GM23338 (cell line): ENCODE results near the gene WFDC6. TPM values are rescaled to one million over a fixed set of nuclear protein-coding genes. Genes with fewer than 3 reads are reported as not detected.
A peak's percentile ranks its signal among the peaks of the same experiment; 100 is the strongest.

Experiments used
- ATAC-seq: fragments of 200-7000 bp; cut with Tn5 transposase; 3 replicates; pipeline ENCODE4 v1.9.1; 2020
- DNase-seq: peaks from one replicate; pipeline ENCODE4 v3.0.0-alpha.2; 2015; ENCODE audit warnings: low spot score
- H2AFZ ChIP-seq: fragments of 200-600 bp; sonication (generic); 2 replicates; pipeline ENCODE4 v1.8.0; 2016; ENCODE audit warnings: antibody characterized with exemption, mild to moderate bottlenecking, moderate library complexity
- H3F3A ChIP-seq: fragments of 200-600 bp; sonication (generic); replicated peaks from 2 replicates; pipeline ENCODE4 v1.8.0; 2017; ENCODE audit warnings: antibody characterized with exemption, mixed run types, low read depth
- H3K27ac ChIP-seq: fragments of 200-600 bp; sonication (generic); 2 replicates; pipeline ENCODE4 v1.6.1; 2016; ENCODE audit warnings: low read depth
- H3K27me3 ChIP-seq: fragments of 200-600 bp; sonication (generic); 2 replicates; pipeline ENCODE4 v1.8.0; 2016; ENCODE audit warnings: mild to moderate bottlenecking, mixed run types, moderate library complexity; ENCODE audit not compliant: insufficient read depth
- H3K36me3 ChIP-seq: fragments of 200-600 bp; sonication (generic); 2 replicates; pipeline ENCODE4 v1.8.0; 2016; ENCODE audit warnings: mild to moderate bottlenecking; ENCODE audit not compliant: insufficient read depth
- H3K4me1 ChIP-seq: fragments of 200-600 bp; sonication (generic); 2 replicates; pipeline ENCODE4 v1.8.0; 2016; ENCODE audit warnings: mild to moderate bottlenecking, moderate library complexity; ENCODE audit not compliant: insufficient read depth
- H3K4me2 ChIP-seq: fragments of 200-600 bp; sonication (generic); 2 replicates; pipeline ENCODE4 v1.7.1; 2017; ENCODE audit warnings: mixed run types
- H3K4me3 ChIP-seq: fragments of 200-600 bp; sonication (generic); 2 replicates; pipeline ENCODE4 v1.6.1; 2016; ENCODE audit warnings: mixed run types
- H3K79me2 ChIP-seq: fragments of 200-600 bp; sonication (generic); replicated peaks from 2 replicates; pipeline ENCODE4 v1.8.0; 2017; ENCODE audit warnings: mild to moderate bottlenecking; ENCODE audit not compliant: insufficient read depth
- H3K9me2 ChIP-seq: fragments of 200-600 bp; sonication (generic); 2 replicates; pipeline ENCODE4 v1.8.0; 2017; ENCODE audit not compliant: insufficient read depth
- H4K20me1 ChIP-seq: fragments of 200-600 bp; sonication (generic); replicated peaks from 2 replicates; pipeline ENCODE4 v1.8.0; 2017; ENCODE audit warnings: mild to moderate bottlenecking; ENCODE audit not compliant: insufficient read depth
- H3K27ac Mint-ChIP-seq: 2 replicates; pipeline ENCODE4 v1.8.0; 2020; ENCODE audit warnings: inconsistent platforms, mild to moderate bottlenecking, moderate library complexity, mixed read lengths
- H3K27me3 Mint-ChIP-seq: 3 replicates; pipeline ENCODE4 v1.8.0; 2022; ENCODE audit warnings: low read depth, mild to moderate bottlenecking, moderate library complexity, mixed read lengths, inconsistent platforms; ENCODE audit not compliant: insufficient read depth, poor library complexity
- H3K36me3 Mint-ChIP-seq: 3 replicates; pipeline ENCODE4 v1.8.0; 2021; ENCODE audit warnings: low read depth, mild to moderate bottlenecking, inconsistent platforms, moderate library complexity, mixed read lengths
- H3K4me1 Mint-ChIP-seq: 3 replicates; pipeline ENCODE4 v1.8.0; 2020; ENCODE audit warnings: mild to moderate bottlenecking, inconsistent platforms, mixed read lengths
- H3K4me3 Mint-ChIP-seq: 3 replicates; pipeline ENCODE4 v1.8.0; 2021; ENCODE audit warnings: moderate library complexity, mild to moderate bottlenecking, inconsistent platforms, mixed read lengths
- H3K9me3 Mint-ChIP-seq: 3 replicates; pipeline ENCODE4 v1.8.0; 2020; ENCODE audit warnings: moderate library complexity, mild to moderate bottlenecking, inconsistent platforms, mixed read lengths
- CREB1 ChIP-seq: fragments of 250-450 bp; sonication (Bioruptor Pico); IDR thresholded peaks from 2 replicates; pipeline ENCODE4 v1.5.0; 2020; ENCODE audit warnings: low read depth, mild to moderate bottlenecking, moderate library complexity
- EZH2 ChIP-seq: fragments of 200-600 bp; sonication (generic); IDR thresholded peaks from one replicate; pipeline ENCODE4 v1.8.0; 2017; ENCODE audit warnings: antibody characterized with exemption, mild to moderate bottlenecking, low read depth; ENCODE audit not compliant: unreplicated experiment
- EZH2phosphoT487 ChIP-seq: fragments of 200-600 bp; sonication (generic); IDR thresholded peaks from one replicate; pipeline ENCODE4 v1.8.1; 2018; ENCODE audit warnings: antibody characterized with exemption; ENCODE audit not compliant: unreplicated experiment
- JUNB ChIP-seq: IDR thresholded peaks from one replicate; pipeline ENCODE4 v1.6.1; 2016; ENCODE audit warnings: antibody characterized with exemption; ENCODE audit not compliant: unreplicated experiment
- NANOG ChIP-seq: IDR thresholded peaks from 2 replicates; pipeline ENCODE4 v1.6.1; 2016; ENCODE audit warnings: antibody characterized with exemption, borderline replicate concordance
- POLR2AphosphoS5 ChIP-seq: IDR thresholded peaks from 2 replicates; pipeline ENCODE4 v1.6.1; 2016; ENCODE audit warnings: antibody characterized with exemption, low read depth
- STAT1 ChIP-seq: IDR thresholded peaks from one replicate; pipeline ENCODE4 v1.6.1; 2016; ENCODE audit warnings: antibody characterized with exemption; ENCODE audit not compliant: unreplicated experiment
- ZNF114 ChIP-seq: fragments of 250-450 bp; sonication (Bioruptor Pico); IDR thresholded peaks from 2 replicates; pipeline ENCODE4 v1.5.0; 2020; ENCODE audit warnings: mild to moderate bottlenecking, moderate library complexity
- ZNF331 ChIP-seq: fragments of 250-450 bp; sonication (Bioruptor Pico); IDR thresholded peaks from 2 replicates; pipeline ENCODE4 v1.5.0; 2020; ENCODE audit warnings: low read depth, mild to moderate bottlenecking, moderate library complexity
- polyA plus RNA-seq: library from polyadenylated mRNA; unstranded; fragments of >200 nt; fragmentation: Nextera tagmentation; extraction: Ambion mirVana; gene quantifications from 2 replicates; pipeline ENCODE4 v1.2.1, GENCODE V29; 2016
- total RNA-seq: library from RNA; depleted of rRNA; stranded (reverse); fragments of >200 nt; shearing (Covaris generic); gene quantifications from 2 replicates; pipeline ENCODE4 v1.2.3, GENCODE V29; 2014
- TF ChIP-seq, protein P1 (sequence below): IDR thresholded peaks from one replicate; pipeline ENCODE4 v1.6.1; 2018; ENCODE audit warnings: antibody characterized with exemption; ENCODE audit not compliant: unreplicated experiment
- TF ChIP-seq, protein P2 (sequence below), 2 experiments: fragments of 200-600 bp in 1 of 2; sonication (generic) in 1 of 2; conservative IDR thresholded peaks; 2 replicates each; pipeline versions ENCODE4 v1.5.1 to v1.6.1; 2016 to 2017; ENCODE audit warnings: antibody characterized with exemption in 2 of 2, low read depth in 2 of 2, mild to moderate bottlenecking in 2 of 2, moderate library complexity in 1 of 2
- TF ChIP-seq, protein P3 (sequence below): IDR thresholded peaks from 2 replicates; pipeline ENCODE4 v1.6.1; 2016; ENCODE audit warnings: antibody characterized with exemption

WFDC6 gene
- total and polyA plus RNA-seq, 2 experiments from 2014 or later: not detected

DNA sequence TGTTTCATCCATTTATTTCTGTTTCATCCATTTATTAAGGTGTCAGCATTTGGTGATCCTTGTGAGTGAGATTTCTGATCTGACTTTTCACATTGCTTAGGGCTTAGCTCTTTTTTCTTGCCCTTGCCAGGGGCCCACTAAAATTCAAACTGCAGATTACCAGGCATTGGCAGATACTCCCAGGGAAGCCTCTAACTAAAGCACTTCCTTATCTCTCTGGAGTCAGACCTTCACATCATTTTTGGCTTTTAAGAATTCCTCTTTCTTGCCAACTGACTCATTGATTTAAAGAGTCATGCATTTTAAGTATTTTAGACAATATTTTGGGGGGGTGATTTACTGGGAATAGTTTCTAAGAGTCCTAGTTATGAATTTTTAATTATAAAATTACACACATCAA lies 42.4 kb upstream of the WFDC6 start (continued):
- TF ChIP-seq, protein P1, sequence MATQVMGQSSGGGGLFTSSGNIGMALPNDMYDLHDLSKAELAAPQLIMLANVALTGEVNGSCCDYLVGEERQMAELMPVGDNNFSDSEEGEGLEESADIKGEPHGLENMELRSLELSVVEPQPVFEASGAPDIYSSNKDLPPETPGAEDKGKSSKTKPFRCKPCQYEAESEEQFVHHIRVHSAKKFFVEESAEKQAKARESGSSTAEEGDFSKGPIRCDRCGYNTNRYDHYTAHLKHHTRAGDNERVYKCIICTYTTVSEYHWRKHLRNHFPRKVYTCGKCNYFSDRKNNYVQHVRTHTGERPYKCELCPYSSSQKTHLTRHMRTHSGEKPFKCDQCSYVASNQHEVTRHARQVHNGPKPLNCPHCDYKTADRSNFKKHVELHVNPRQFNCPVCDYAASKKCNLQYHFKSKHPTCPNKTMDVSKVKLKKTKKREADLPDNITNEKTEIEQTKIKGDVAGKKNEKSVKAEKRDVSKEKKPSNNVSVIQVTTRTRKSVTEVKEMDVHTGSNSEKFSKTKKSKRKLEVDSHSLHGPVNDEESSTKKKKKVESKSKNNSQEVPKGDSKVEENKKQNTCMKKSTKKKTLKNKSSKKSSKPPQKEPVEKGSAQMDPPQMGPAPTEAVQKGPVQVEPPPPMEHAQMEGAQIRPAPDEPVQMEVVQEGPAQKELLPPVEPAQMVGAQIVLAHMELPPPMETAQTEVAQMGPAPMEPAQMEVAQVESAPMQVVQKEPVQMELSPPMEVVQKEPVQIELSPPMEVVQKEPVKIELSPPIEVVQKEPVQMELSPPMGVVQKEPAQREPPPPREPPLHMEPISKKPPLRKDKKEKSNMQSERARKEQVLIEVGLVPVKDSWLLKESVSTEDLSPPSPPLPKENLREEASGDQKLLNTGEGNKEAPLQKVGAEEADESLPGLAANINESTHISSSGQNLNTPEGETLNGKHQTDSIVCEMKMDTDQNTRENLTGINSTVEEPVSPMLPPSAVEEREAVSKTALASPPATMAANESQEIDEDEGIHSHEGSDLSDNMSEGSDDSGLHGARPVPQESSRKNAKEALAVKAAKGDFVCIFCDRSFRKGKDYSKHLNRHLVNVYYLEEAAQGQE: no peak
- TF ChIP-seq POLR2AphosphoS5: no peak
- TF ChIP-seq CREB1 (CRISPR knock-in tag): no peak
- TF ChIP-seq ZNF331 (CRISPR knock-in tag): no peak
- TF ChIP-seq EZH2: no peak
- no peak for TF ChIP-seq ZNF114 (CRISPR knock-in tag)
- TF ChIP-seq, protein P2, sequence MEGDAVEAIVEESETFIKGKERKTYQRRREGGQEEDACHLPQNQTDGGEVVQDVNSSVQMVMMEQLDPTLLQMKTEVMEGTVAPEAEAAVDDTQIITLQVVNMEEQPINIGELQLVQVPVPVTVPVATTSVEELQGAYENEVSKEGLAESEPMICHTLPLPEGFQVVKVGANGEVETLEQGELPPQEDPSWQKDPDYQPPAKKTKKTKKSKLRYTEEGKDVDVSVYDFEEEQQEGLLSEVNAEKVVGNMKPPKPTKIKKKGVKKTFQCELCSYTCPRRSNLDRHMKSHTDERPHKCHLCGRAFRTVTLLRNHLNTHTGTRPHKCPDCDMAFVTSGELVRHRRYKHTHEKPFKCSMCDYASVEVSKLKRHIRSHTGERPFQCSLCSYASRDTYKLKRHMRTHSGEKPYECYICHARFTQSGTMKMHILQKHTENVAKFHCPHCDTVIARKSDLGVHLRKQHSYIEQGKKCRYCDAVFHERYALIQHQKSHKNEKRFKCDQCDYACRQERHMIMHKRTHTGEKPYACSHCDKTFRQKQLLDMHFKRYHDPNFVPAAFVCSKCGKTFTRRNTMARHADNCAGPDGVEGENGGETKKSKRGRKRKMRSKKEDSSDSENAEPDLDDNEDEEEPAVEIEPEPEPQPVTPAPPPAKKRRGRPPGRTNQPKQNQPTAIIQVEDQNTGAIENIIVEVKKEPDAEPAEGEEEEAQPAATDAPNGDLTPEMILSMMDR (conservative IDR thresholded peaks at IDR 0.05; ENCODE audit: low read depth in 2 of 2): no peak
- no peak for TF ChIP-seq STAT1
- TF ChIP-seq, protein P3, sequence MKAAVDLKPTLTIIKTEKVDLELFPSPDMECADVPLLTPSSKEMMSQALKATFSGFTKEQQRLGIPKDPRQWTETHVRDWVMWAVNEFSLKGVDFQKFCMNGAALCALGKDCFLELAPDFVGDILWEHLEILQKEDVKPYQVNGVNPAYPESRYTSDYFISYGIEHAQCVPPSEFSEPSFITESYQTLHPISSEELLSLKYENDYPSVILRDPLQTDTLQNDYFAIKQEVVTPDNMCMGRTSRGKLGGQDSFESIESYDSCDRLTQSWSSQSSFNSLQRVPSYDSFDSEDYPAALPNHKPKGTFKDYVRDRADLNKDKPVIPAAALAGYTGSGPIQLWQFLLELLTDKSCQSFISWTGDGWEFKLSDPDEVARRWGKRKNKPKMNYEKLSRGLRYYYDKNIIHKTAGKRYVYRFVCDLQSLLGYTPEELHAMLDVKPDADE: no peak
- no peak for TF ChIP-seq JUNB
- no peak for TF ChIP-seq NANOG

DNA sequence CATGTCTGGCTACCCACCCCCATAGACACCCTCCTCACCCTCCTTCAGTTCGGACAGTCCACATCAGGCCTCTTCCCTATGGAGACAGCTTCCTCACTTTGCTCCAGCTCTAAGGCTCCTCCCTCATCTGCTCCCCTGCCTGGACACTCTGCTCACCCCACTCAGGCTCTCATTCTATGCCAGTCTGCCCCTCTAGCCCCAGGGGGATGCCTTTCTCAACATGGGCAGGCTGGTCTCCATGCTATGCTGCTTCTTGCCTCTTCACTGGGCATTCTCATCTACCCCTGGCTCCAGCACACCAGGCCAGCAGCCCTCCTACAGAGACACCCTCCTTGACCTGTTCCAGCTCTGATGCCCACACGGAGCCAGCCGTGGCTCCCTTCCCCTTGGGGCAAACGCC lies 39.9 kb upstream of the WFDC6 start, which contains the start of gene WFDC8:
WFDC8 (minus strand) TSS at position 101 of the 400 bp plus-strand sequence; CDS start at position 64, 37 bp downstream.
- ATAC-seq: no peak
- peak within 1 kb of the TSS; percentile 60 for H3K27ac Mint-ChIP-seq
- H3K27ac ChIP-seq: peak within 1 kb of the TSS; percentile 73

More for the DNA sequence above, 39.9 kb upstream of the WFDC6 start, which contains the start of gene WFDC8:
- Histone ChIP-seq H4K20me1 (no peaks in the 10 kb centered on the region), H3K27me3 (no peaks in the 10 kb centered on the region), H3K9me2 (no peaks in the 10 kb centered on the region), H2AFZ (peak within 1 kb of the TSS; percentile 45; the same call in 1 of the 2 replicates), H3K79me2 (no peaks in the 10 kb centered on the region), H3K4me2 (no peak within 1 kb of the TSS), H3K4me3 (no peak within 1 kb of the TSS), H3K4me1 (peaks cover 42% of the 10 kb centered on the region), H3K36me3 (no peaks in the 10 kb centered on the region), H3F3A (no peaks in the 10 kb centered on the region)
- Mint-ChIP-seq H3K4me3 (no peak within 1 kb of the TSS), H3K36me3 (no peaks in the 10 kb centered on the region), H3K9me3 (no peaks in the 10 kb centered on the region), H3K4me1 (peaks cover 38% of the 10 kb centered on the region), H3K27me3 (no peaks in the 10 kb centered on the region)
- no peak for TF ChIP-seq NANOG
- TF ChIP-seq POLR2AphosphoS5: no peak
- TF ChIP-seq, protein P2 (conservative IDR thresholded peaks at IDR 0.05; ENCODE audit: low read depth in 2 of 2): no peak
- no peak for TF ChIP-seq CREB1 (CRISPR knock-in tag)
- TF ChIP-seq ZNF331 (CRISPR knock-in tag): no peak
- TF ChIP-seq EZH2phosphoT487: no peak
- TF ChIP-seq ZNF114 (CRISPR knock-in tag): no peak
- no peak for TF ChIP-seq EZH2
- TF ChIP-seq, protein P1: no peak
- DNase-seq: no peak
